ENCODE results near the gene DMRTA2.

Gene DMRTA2

GRCh38 chr1:50450861-50451653, 27.8 kb upstream of the DMRTA2 start:
- no peak overlapping the region for H3K9ac ChIP-seq (ENCODE audit: insufficient read length, low read depth)
- no peaks in the 10 kb centered on the region for H3K9me3 ChIP-seq (ENCODE audit: insufficient read depth, low read length)
- no peaks in the 10 kb centered on the region for H3K36me3 ChIP-seq (ENCODE audit: insufficient read depth, insufficient read length, low read length)
- H3K27me3 ChIP-seq (ENCODE audit: insufficient read depth, insufficient read length) = no peaks in the 10 kb centered on the region
- H3K4me3 ChIP-seq (ENCODE audit: insufficient read length, low read depth) = no peak overlapping the region
- no peak for TF ChIP-seq YY1 (IDR thresholded peaks at IDR 0.05; ENCODE audit: insufficient read depth, insufficient read length)
- TF ChIP-seq ZNF274 (IDR thresholded peaks at IDR 0.05; ENCODE audit: low read depth, low read length) = no peak
- no peak for TF ChIP-seq SUZ12 (IDR thresholded peaks at IDR 0.05; ENCODE audit: extremely low read depth, insufficient read depth, insufficient read length)
- no peaks in the 10 kb centered on the region for H3K4me1 ChIP-seq (ENCODE audit: insufficient read depth, insufficient read length)
- DNase-seq (ENCODE audit: low read depth, low spot score) = no peak

- no peak overlapping the region for H3K4me3 ChIP-seq (ENCODE audit: insufficient read length, low read depth)
- H3K4me1 ChIP-seq (ENCODE audit: insufficient read depth, insufficient read length) = no peaks in the 10 kb centered on the region
- no peak for TF ChIP-seq ZNF274 (IDR thresholded peaks at IDR 0.05; ENCODE audit: low read depth, low read length)
- TF ChIP-seq SUZ12 (IDR thresholded peaks at IDR 0.05; ENCODE audit: extremely low read depth, insufficient read depth, insufficient read length) = no peak
- TF ChIP-seq YY1 (IDR thresholded peaks at IDR 0.05; ENCODE audit: insufficient read depth, insufficient read length) = no peak
- no peaks in the 10 kb centered on the region for H3K27me3 ChIP-seq (ENCODE audit: insufficient read depth, insufficient read length)
- no peaks in the 10 kb centered on the region for H3K36me3 ChIP-seq (ENCODE audit: insufficient read depth, insufficient read length, low read length)
- H3K9me3 ChIP-seq (ENCODE audit: insufficient read depth, low read length) = no peaks in the 10 kb centered on the region
- no peak overlapping the region for H3K9ac ChIP-seq (ENCODE audit: insufficient read length, low read depth)
- DNase-seq (ENCODE audit: low read depth, low spot score) = no peak
Observed at GRCh38 chr1:50447961-50448360, 24.7 kb upstream of the DMRTA2 start.

- Histone ChIP-seq H3K27me3 (ENCODE audit: insufficient read depth, insufficient read length) (no peaks in the 10 kb centered on the region), H3K9ac (ENCODE audit: insufficient read length, low read depth) (no peak overlapping the region), H3K4me3 (ENCODE audit: insufficient read length, low read depth) (no peak overlapping the region), H3K9me3 (ENCODE audit: insufficient read depth, low read length) (no peaks in the 10 kb centered on the region), H3K36me3 (ENCODE audit: insufficient read depth, insufficient read length, low read length) (peaks cover 14% of the 10 kb centered on the region), H3K4me1 (ENCODE audit: insufficient read depth, insufficient read length) (no peaks in the 10 kb centered on the region)
- no peak for DNase-seq (ENCODE audit: low read depth, low spot score)
- no peak for TF ChIP-seq SUZ12 (IDR thresholded peaks at IDR 0.05; ENCODE audit: extremely low read depth, insufficient read depth, insufficient read length)
- TF ChIP-seq ZNF274 (IDR thresholded peaks at IDR 0.05; ENCODE audit: low read depth, low read length) = no peak
- TF ChIP-seq YY1 (IDR thresholded peaks at IDR 0.05; ENCODE audit: insufficient read depth, insufficient read length) = no peak
Observed at GRCh38 chr1:50441183-50441582, 17.9 kb upstream of the DMRTA2 start.

GRCh38 chr1:50438945-50439344, 15.7 kb upstream of the DMRTA2 start:
- no peak overlapping the region for H3K9ac ChIP-seq (ENCODE audit: insufficient read length, low read depth)
- H3K36me3 ChIP-seq (ENCODE audit: insufficient read depth, insufficient read length, low read length) = peaks cover 14% of the 10 kb centered on the region
- no peaks in the 10 kb centered on the region for H3K9me3 ChIP-seq (ENCODE audit: insufficient read depth, low read length)
- H3K4me3 ChIP-seq (ENCODE audit: insufficient read length, low read depth) = no peak overlapping the region
- no peak for TF ChIP-seq YY1 (IDR thresholded peaks at IDR 0.05; ENCODE audit: insufficient read depth, insufficient read length)
- no peak for TF ChIP-seq ZNF274 (IDR thresholded peaks at IDR 0.05; ENCODE audit: low read depth, low read length)
- no peak for TF ChIP-seq SUZ12 (IDR thresholded peaks at IDR 0.05; ENCODE audit: extremely low read depth, insufficient read depth, insufficient read length)
- DNase-seq (ENCODE audit: low read depth, low spot score) = no peak
- H3K4me1 ChIP-seq (ENCODE audit: insufficient read depth, insufficient read length) = no peaks in the 10 kb centered on the region
- peaks cover 11% of the 10 kb centered on the region for H3K27me3 ChIP-seq (ENCODE audit: insufficient read depth, insufficient read length)

GRCh38 chr1:50436489-50436888, 13.2 kb upstream of the DMRTA2 start:
- Histone ChIP-seq H3K36me3 (ENCODE audit: insufficient read depth, insufficient read length, low read length) (peaks cover 14% of the 10 kb centered on the region), H3K9me3 (ENCODE audit: insufficient read depth, low read length) (no peaks in the 10 kb centered on the region), H3K27me3 (ENCODE audit: insufficient read depth, insufficient read length) (peaks cover 36% of the 10 kb centered on the region), H3K4me3 (ENCODE audit: insufficient read length, low read depth) (no peak overlapping the region), H3K4me1 (ENCODE audit: insufficient read depth, insufficient read length) (no peaks in the 10 kb centered on the region), H3K9ac (ENCODE audit: insufficient read length, low read depth) (no peak overlapping the region)
- TF ChIP-seq SUZ12 (IDR thresholded peaks at IDR 0.05; ENCODE audit: extremely low read depth, insufficient read depth, insufficient read length) = no peak
- no peak for TF ChIP-seq YY1 (IDR thresholded peaks at IDR 0.05; ENCODE audit: insufficient read depth, insufficient read length)
- TF ChIP-seq ZNF274 (IDR thresholded peaks at IDR 0.05; ENCODE audit: low read depth, low read length) = no peak
- no peak for DNase-seq (ENCODE audit: low read depth, low spot score)

- Histone ChIP-seq H3K27me3 (ENCODE audit: insufficient read depth, insufficient read length) (peaks cover 98% of the 10 kb centered on the region), H3K4me1 (ENCODE audit: insufficient read depth, insufficient read length) (peaks cover 8% of the 10 kb centered on the region), H3K9me3 (ENCODE audit: insufficient read depth, low read length) (no peaks in the 10 kb centered on the region), H3K9ac (ENCODE audit: insufficient read length, low read depth) (no peak overlapping the region), H3K4me3 (ENCODE audit: insufficient read length, low read depth) (no peak overlapping the region), H3K36me3 (ENCODE audit: insufficient read depth, insufficient read length, low read length) (no peaks in the 10 kb centered on the region)
- no peak for DNase-seq (ENCODE audit: low read depth, low spot score)
- TF ChIP-seq YY1 (IDR thresholded peaks at IDR 0.05; ENCODE audit: insufficient read depth, insufficient read length) (no peak), SUZ12 (IDR thresholded peaks at IDR 0.05; ENCODE audit: extremely low read depth, insufficient read depth, insufficient read length) (no peak), ZNF274 (IDR thresholded peaks at IDR 0.05; ENCODE audit: low read depth, low read length) (no peak)
Observed at GRCh38 chr1:50430010-50430405, 6.8 kb upstream of the DMRTA2 start.

GRCh38 chr1:50427818-50428779, 4.9 kb upstream of the DMRTA2 start:
- no peak for TF ChIP-seq YY1 (IDR thresholded peaks at IDR 0.05; ENCODE audit: insufficient read depth, insufficient read length)
- peak; percentile 99 for TF ChIP-seq SUZ12 (IDR thresholded peaks at IDR 0.05; ENCODE audit: extremely low read depth, insufficient read depth, insufficient read length)
- H3K9me3 ChIP-seq (ENCODE audit: insufficient read depth, low read length) = no peaks in the 10 kb centered on the region
- peak overlapping the region; percentile 16 for H3K4me3 ChIP-seq (ENCODE audit: insufficient read length, low read depth)
- DNase-seq (ENCODE audit: low read depth, low spot score) = no peak
- peaks cover 9% of the 10 kb centered on the region for H3K4me1 ChIP-seq (ENCODE audit: insufficient read depth, insufficient read length)
- no peak overlapping the region for H3K9ac ChIP-seq (ENCODE audit: insufficient read length, low read depth)
- H3K36me3 ChIP-seq (ENCODE audit: insufficient read depth, insufficient read length, low read length) = no peaks in the 10 kb centered on the region
- peaks cover 100% of the 10 kb centered on the region for H3K27me3 ChIP-seq (ENCODE audit: insufficient read depth, insufficient read length)
